Loucy (cell line): ENCODE results near the gene FCHSD2.

Experiments
- H2AFZ ChIP-seq: fragments of 200-600 bp; sonication (generic); 2 replicates; pipeline ENCODE4 v1.6.0; 2016; ENCODE audit warnings: antibody characterized with exemption, mild to moderate bottlenecking, low read length, moderate library complexity
- H3F3A ChIP-seq: fragments of 200-600 bp; 2 replicates; pipeline ENCODE4 v1.6.0; 2016; ENCODE audit warnings: antibody characterized with exemption, low read depth, mild to moderate bottlenecking
- H3K27me3 ChIP-seq: fragments of 200-600 bp; sonication (generic); 2 replicates; pipeline ENCODE4 v1.6.1; 2014; ENCODE audit warnings: low read length, mild to moderate bottlenecking; ENCODE audit not compliant: insufficient read depth, poor library complexity, severe bottlenecking
- H3K36me3 ChIP-seq: fragments of 200-600 bp; sonication (generic); 2 replicates; pipeline ENCODE4 v1.6.1; 2016; ENCODE audit warnings: low read length; ENCODE audit not compliant: insufficient read depth
- H3K4me1 ChIP-seq: fragments of 200-600 bp; sonication (generic); 2 replicates; pipeline ENCODE4 v1.5.1; 2014; ENCODE audit warnings: low read length, mild to moderate bottlenecking; ENCODE audit not compliant: insufficient read depth, poor library complexity, severe bottlenecking
- H3K4me2 ChIP-seq: fragments of 200-600 bp; sonication (generic); 2 replicates; pipeline ENCODE4 v1.6.0; 2014; ENCODE audit warnings: antibody characterized with exemption, low read length, low read depth, mild to moderate bottlenecking; ENCODE audit not compliant: poor library complexity, severe bottlenecking
- H3K4me3 ChIP-seq: fragments of 200-600 bp; sonication (generic); 2 replicates; pipeline ENCODE4 v1.5.1; 2014; ENCODE audit warnings: low read length, mild to moderate bottlenecking, mixed read lengths; ENCODE audit not compliant: poor library complexity, severe bottlenecking
- H3K79me2 ChIP-seq: fragments of 200-600 bp; sonication (generic); 2 replicates; pipeline ENCODE4 v1.6.1; 2014; ENCODE audit warnings: low read length; ENCODE audit not compliant: insufficient read depth
- H3K9ac ChIP-seq: fragments of 200-600 bp; sonication (generic); 2 replicates; pipeline ENCODE4 v1.6.0; 2014; ENCODE audit warnings: mild to moderate bottlenecking, low read depth, low read length, moderate library complexity; ENCODE audit not compliant: poor library complexity, severe bottlenecking
- H3K9me2 ChIP-seq: fragments of 200-600 bp; sonication (generic); replicated peaks from 2 replicates; pipeline ENCODE4 v1.6.1; 2016; ENCODE audit warnings: low read depth, low read length, mixed read lengths
- H3K9me3 ChIP-seq: fragments of 200-600 bp; sonication (generic); 2 replicates; pipeline ENCODE4 v1.6.1; 2014; ENCODE audit warnings: mild to moderate bottlenecking, antibody characterized with exemption, low read length, low read depth; ENCODE audit not compliant: insufficient read depth
- H4K20me1 ChIP-seq: fragments of 200-600 bp; sonication (generic); 2 replicates; pipeline ENCODE4 v1.6.0; 2014; ENCODE audit warnings: antibody characterized with exemption, low read length, mild to moderate bottlenecking; ENCODE audit not compliant: insufficient read depth, poor library complexity, severe bottlenecking
- CTCF ChIP-seq: fragments of 200-600 bp; sonication (generic); conservative IDR thresholded peaks from 2 replicates; pipeline ENCODE4 v1.5.1; 2014; ENCODE audit warnings: mild to moderate bottlenecking, antibody characterized with exemption, low read length
- EZH2phosphoT487 ChIP-seq: fragments of 200-600 bp; IDR thresholded peaks from 2 replicates; pipeline ENCODE4 v1.6.1; 2018; ENCODE audit warnings: antibody characterized with exemption, mild to moderate bottlenecking, moderate library complexity, borderline replicate concordance

Gene FCHSD2

GRCh38 chr11:72930008-72930407 is 212.1 kb downstream of the FCHSD2 start:
- peaks cover 15% of the 10 kb centered on the region for H4K20me1 ChIP-seq
- no peaks in the 10 kb centered on the region for H3K27me3 ChIP-seq
- H3F3A ChIP-seq, result no peaks in the 10 kb centered on the region
- H3K9me2 ChIP-seq, result no peaks in the 10 kb centered on the region
- H3K4me3 ChIP-seq, result no peak overlapping the region
- no peak overlapping the region for H3K4me2 ChIP-seq
- no peaks in the 10 kb centered on the region for H3K4me1 ChIP-seq
- TF ChIP-seq EZH2phosphoT487 (no peak), CTCF (no peak)
- H3K9ac ChIP-seq, result no peak overlapping the region
- H2AFZ ChIP-seq, result no peak overlapping the region
- H3K36me3 ChIP-seq, result peaks cover 25% of the 10 kb centered on the region; the same call in 1 of the 2 replicates
- H3K79me2 ChIP-seq, result peaks cover 17% of the 10 kb centered on the region
- H3K9me3 ChIP-seq, result no peaks in the 10 kb centered on the region

- no peaks in the 10 kb centered on the region for H3K9me2 ChIP-seq
- no peaks in the 10 kb centered on the region for H3F3A ChIP-seq
- H3K9ac ChIP-seq, result no peak overlapping the region
- H3K36me3 ChIP-seq, result peaks cover 25% of the 10 kb centered on the region; the same call in 1 of the 2 replicates
- peaks cover 21% of the 10 kb centered on the region for H4K20me1 ChIP-seq
- no peaks in the 10 kb centered on the region for H3K4me1 ChIP-seq
- no peak overlapping the region for H3K4me2 ChIP-seq
- H3K27me3 ChIP-seq, result no peaks in the 10 kb centered on the region
- no peak overlapping the region for H3K4me3 ChIP-seq
- H2AFZ ChIP-seq, result no peak overlapping the region
- TF ChIP-seq EZH2phosphoT487 (no peak), CTCF (no peak)
- H3K79me2 ChIP-seq, result peaks cover 17% of the 10 kb centered on the region
- no peaks in the 10 kb centered on the region for H3K9me3 ChIP-seq
These were observed 212.9 kb downstream of the FCHSD2 start for GRCh38 chr11:72929256-72929655.

- no peaks in the 10 kb centered on the region for H3K9me2 ChIP-seq
These were observed 214.7 kb downstream of the FCHSD2 start for GRCh38 chr11:72927380-72927779.

More at GRCh38 chr11:72927380-72927779, 214.7 kb downstream of the FCHSD2 start:
- H2AFZ ChIP-seq, result no peak overlapping the region
- no peaks in the 10 kb centered on the region for H3K27me3 ChIP-seq
- H3K4me2 ChIP-seq, result no peak overlapping the region
- peaks cover 12% of the 10 kb centered on the region; the same call in 1 of the 2 replicates for H3K36me3 ChIP-seq
- no peaks in the 10 kb centered on the region for H3K4me1 ChIP-seq
- H3K9ac ChIP-seq, result no peak overlapping the region
- no peaks in the 10 kb centered on the region for H3K9me3 ChIP-seq
- TF ChIP-seq EZH2phosphoT487, result no peak
- no peak for TF ChIP-seq CTCF
- H3K79me2 ChIP-seq, result peaks cover 10% of the 10 kb centered on the region
- peaks cover 23% of the 10 kb centered on the region for H4K20me1 ChIP-seq
- H3K4me3 ChIP-seq, result no peak overlapping the region
- no peaks in the 10 kb centered on the region for H3F3A ChIP-seq
